GM18909 (cell line): ENCODE results near the gene ZNF467.

ENCODE experiments used
- ATAC-seq: cut with Tn5 transposase; IDR thresholded peaks from one replicate; pipeline ENCODE4 v1.9.1; 2021; ENCODE audit warnings: mild to moderate bottlenecking; ENCODE audit not compliant: unreplicated experiment, poor library complexity

ZNF467 gene

GRCh38 chr7:149788300-149788851 lies 15.0 kb upstream of the ZNF467 start:
- no peak for ATAC-seq

- no peak for ATAC-seq
Measured at GRCh38 chr7:149787428-149788299, 14.3 kb upstream of the ZNF467 start.

GRCh38 chr7:149785983-149786382 lies 12.6 kb upstream of the ZNF467 start:
- no peak for ATAC-seq

- ATAC-seq: no peak
Measured at GRCh38 chr7:149785402-149785801, 12.0 kb upstream of the ZNF467 start.

DNA sequence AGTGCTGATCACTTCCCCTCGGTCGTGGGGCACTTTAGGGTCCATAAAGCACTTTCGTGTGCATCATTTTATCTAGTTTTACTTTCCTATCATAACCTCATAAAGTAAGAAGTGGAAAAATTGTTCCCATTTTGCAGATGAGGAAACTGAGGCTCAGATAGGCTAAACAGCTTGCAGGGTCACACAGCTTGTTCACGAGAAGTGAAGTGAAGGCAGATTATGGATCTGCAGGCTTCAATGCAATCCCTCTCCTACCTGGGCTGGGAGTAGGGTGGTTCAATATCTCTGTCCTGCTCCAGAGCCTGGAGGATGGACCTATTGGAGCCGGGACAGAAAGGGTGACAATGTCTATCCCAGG lies 10.8 kb upstream of the ZNF467 start:
- no peak for ATAC-seq

- no peak for ATAC-seq
Measured at GRCh38 chr7:149783386-149784250, 10.2 kb upstream of the ZNF467 start.

DNA sequence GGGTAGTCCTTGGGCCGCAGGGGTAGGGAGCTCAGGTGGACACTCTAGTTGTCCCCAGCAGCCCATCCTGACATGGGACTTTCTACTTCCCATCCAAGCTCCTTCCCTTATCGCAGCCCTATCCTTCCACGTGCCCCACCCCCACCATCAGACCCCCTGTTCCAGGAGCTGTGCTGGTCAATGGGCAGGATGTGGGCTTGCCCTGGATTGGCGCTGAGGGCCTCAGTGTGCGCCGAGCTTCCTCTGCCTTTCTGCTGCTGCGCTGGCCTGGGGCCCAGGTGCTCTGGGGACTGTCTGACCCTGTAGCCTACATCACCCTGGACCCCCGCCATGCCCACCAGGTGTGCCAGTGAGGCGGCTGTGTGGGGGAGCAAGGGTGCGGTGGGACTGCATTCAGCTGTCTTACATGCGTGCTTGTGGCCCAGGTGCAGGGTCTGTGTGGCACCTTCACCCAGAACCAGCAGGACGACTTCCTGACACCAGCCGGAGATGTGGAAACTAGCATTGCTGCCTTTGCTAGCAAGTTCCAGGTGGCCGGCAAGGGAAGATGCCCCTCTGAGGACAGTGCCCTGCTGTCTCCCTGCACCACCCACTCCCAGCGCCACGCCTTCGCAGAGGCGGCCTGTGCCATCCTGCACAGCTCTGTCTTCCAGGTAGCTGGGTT lies 9.4 kb upstream of the ZNF467 start:
- no peak for ATAC-seq

DNA sequence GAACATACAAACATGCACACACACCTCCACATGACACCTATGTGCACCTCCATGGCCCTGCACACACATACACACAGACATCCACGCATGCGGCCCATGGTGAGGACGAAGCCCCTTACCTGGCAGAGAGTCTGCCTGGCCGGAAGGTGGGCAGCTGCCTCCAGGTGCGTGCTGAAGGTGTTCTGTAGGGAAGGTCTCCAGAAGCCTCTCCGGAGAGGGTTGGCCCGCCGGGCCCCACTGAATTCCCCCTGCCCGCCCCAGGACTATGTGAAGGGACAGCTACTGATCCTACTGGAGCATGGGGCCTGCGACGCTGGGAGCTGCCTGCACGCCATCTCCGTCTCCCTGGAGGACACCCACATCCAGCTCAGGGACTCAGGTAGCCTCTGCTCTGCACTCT lies 8.5 kb upstream of the ZNF467 start:
- no peak for ATAC-seq

DNA sequence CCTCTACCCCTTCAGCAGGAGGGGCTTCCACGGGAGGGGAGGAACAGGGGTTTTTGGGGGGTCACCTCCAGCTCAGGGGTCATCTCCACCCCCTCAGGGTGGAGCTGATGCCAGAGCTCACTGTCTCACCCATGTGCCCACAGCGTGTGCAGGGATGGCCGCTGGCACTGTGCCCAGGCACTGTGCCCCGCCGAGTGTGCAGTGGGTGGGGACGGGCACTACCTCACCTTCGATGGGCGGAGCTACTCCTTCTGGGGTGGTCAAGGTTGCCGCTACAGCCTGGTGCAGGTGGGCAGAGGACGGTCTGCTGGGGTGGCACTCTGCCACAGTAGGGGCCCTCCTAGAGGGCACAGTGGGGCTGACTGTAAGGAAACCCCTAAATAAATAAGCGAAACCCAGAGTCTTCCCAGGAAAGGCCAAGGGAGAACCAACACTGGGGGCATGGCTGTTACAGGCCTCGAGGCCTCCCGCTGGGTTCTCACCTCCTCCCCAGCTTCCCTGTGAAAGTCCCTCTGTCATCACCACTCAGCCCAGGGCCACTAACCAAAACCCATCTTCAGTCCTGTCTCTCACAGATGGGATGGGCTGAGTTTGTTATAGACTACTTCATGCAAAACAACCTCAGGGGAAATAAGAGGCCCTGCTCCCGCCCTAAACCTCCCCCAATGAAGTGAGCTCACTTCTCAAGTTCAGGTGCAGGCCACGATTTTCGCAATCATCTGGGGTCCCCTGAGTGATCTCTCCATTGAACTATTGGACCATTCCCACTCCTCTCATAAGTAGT lies 7.4 kb upstream of the ZNF467 start:
- no peak for ATAC-seq

- ATAC-seq: no peak
Measured at GRCh38 chr7:149780056-149780455, 6.7 kb upstream of the ZNF467 start.

GRCh38 chr7:149779502-149779805 lies 6.1 kb upstream of the ZNF467 start:
- no peak for ATAC-seq

DNA sequence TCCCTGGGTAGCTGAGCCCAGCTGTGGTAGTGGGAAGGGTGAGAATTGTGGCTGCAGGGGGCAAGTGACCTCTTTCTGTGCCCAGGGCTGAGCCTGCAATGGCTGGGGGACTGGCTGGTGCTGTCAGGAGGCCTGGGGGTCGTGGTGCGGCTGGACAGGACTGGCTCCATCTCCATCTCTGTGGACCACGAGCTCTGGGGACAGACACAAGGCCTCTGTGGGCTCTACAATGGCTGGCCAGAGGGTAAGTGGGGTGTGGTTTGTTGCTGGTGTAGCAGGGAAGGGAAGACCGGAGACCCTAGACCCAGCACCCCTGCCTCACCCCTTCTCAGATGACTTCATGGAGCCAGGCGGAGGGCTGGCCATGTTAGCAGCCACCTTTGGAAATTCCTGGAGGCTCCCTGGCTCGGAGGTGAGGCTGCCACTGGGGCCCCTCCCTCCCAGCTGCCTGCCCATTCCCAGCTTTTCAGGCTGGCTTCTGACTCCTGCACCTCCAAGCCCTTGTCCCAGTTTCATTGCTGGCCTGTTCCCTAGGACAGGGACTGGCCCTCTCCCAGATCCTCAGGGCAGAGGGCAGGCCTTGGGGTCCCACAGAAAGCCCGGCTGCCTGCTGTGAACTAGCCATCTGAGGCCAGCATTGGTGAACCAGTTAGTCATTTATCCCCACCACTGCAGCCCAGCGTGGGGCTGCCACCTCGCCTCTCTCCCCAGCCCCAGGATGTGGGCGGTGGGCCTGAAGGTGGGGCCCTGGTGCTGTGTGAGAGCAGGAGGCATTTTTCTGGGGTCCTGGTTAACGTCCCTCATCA lies 5.5 kb upstream of the ZNF467 start:
- no peak for ATAC-seq

GRCh38 chr7:149778327-149778637 lies 4.9 kb upstream of the ZNF467 start:
- ATAC-seq: no peak

- no peak for ATAC-seq
Measured at GRCh38 chr7:149777551-149778326, 4.4 kb upstream of the ZNF467 start.

DNA sequence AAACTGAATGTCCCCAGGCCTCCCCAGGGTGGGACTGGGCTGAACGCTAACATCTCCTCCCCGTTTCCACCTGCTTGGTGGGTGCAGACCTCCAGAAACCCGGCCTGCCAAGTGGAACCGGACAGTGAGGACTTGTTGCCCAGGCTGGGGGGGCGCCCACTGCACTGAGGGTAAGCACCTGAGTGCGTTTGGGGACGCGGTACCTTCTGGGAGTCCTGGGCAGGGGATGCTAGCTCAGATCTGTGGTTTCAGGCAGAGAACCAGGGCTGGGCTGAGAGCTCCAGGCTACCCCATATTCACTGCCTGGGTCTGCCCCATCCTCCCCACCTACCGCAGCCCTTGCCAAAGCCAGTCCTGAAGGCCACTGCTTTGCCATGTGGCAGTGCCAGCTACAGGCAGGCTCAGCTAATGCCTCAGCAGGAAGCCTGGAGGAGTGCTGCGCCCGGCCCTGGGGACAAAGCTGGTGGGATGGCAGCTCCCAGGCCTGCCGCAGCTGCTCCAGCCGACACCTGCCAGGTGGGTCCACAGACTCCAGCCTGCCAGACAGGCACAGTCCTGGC lies 3.5 kb upstream of the ZNF467 start:
- ATAC-seq: no peak

DNA sequence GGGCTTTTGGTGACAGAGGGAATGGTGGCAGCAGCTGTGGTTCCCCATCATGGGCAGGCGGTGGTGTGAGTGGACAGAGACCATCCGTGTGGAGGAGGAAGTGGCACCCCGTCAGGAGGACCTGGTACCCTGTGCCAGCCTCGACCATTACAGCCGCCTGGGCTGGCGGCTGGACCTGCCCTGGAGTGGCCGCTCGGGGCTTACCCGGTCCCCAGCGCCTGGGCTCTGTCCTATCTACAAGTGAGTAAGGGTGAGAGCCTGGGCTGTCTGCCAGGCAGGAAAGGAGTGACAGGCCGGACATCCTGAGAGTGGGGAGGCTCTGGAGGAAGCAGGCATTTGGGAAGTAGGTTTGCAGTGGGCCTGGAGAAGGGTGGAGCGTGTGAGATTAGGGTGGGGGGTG lies 2.9 kb upstream of the ZNF467 start:
- no peak for ATAC-seq

- no peak for ATAC-seq
Measured at GRCh38 chr7:149775176-149775556, 1.8 kb upstream of the ZNF467 start.
